H1 (cell line): Measurements from ENCODE around the gene CSRP3. TPM values are rescaled to one million over a fixed set of nuclear protein-coding genes. Genes with fewer than 3 reads are reported as not detected.

ENCODE experiments used
- CTCF ChIA-PET: fragments of 300-600 bp; sonication (Branson Sonifier 250); formaldehyde crosslinking; loops from one replicate; lab custom pipeline; 2021; ENCODE audit not compliant: partially characterized antibody; lab: Charles Lee
- POLR2A ChIA-PET: fragments of 300-600 bp; sonication (Branson Sonifier 250); formaldehyde crosslinking; loops from one replicate; lab custom pipeline; 2021; ENCODE audit warnings: inconsistent platforms; ENCODE audit not compliant: partially characterized antibody; lab: Charles Lee
- DNase-seq, 2 experiments: peaks; one replicate each; pipeline versions ENCODE4 v3.0.0 to v3.0.0-alpha.2; 2010 to 2022; ENCODE audit warnings: low spot score in 2 of 2, low read depth in 1 of 2, mixed read lengths in 1 of 2
- FAIRE-seq: peaks from 2 replicates; lab custom pipeline; 2011; peaks lifted over from hg19 to GRCh38; lab: Jason Lieb, UNC
- H2AFZ ChIP-seq: 2 replicates; pipeline ENCODE4 v1.8.1; 2012; ENCODE audit warnings: low read length, inconsistent platforms
- H2AK5ac ChIP-seq: 2 replicates; pipeline ENCODE4 v1.6.1; 2013; ENCODE audit warnings: low read depth, low read length
- H2BK120ac ChIP-seq: replicated peaks from 2 replicates; pipeline ENCODE3; 2013; ENCODE audit warnings: low read depth, low read length, inconsistent platforms
- H2BK12ac ChIP-seq: 2 replicates; pipeline ENCODE4 v1.6.1; 2013; ENCODE audit warnings: low read depth, low read length
- H2BK15ac ChIP-seq: 2 replicates; pipeline ENCODE4 v1.6.1; 2013; ENCODE audit warnings: low read length
- H2BK20ac ChIP-seq: 2 replicates; pipeline ENCODE4 v1.6.1; 2013; ENCODE audit warnings: low read length
- H2BK5ac ChIP-seq: 2 replicates; pipeline ENCODE4 v1.6.1; 2013; ENCODE audit warnings: low read depth, low read length
- H3K14ac ChIP-seq: 2 replicates; pipeline ENCODE4 v1.6.1; 2013; ENCODE audit warnings: inconsistent platforms; ENCODE audit not compliant: insufficient read length
- H3K18ac ChIP-seq: 2 replicates; pipeline ENCODE4 v1.6.1; 2013; ENCODE audit warnings: low read length; ENCODE audit errors: extremely low read depth
- H3K23ac ChIP-seq: 2 replicates; pipeline ENCODE4 v1.6.1; 2013; ENCODE audit warnings: inconsistent platforms; ENCODE audit not compliant: insufficient read length
- H3K23me2 ChIP-seq: 2 replicates; pipeline ENCODE4 v1.6.1; 2013; ENCODE audit warnings: low read depth, low read length
- H3K27ac ChIP-seq: 2 replicates; pipeline ENCODE4 v1.6.1; 2011; ENCODE audit warnings: low read depth, low read length, inconsistent platforms
- H3K27me3 ChIP-seq, 4 experiments: replicated peaks in 1 of 4; 1 replicate in 1 of 4; 2 replicates in 3 of 4; pipeline versions ENCODE4 v1.6.1 to v1.8.1; 2011 to 2013; ENCODE audit warnings: low read length in 3 of 4, mild to moderate bottlenecking in 3 of 4, inconsistent platforms in 2 of 4, mixed read lengths in 2 of 4, moderate library complexity in 1 of 4; ENCODE audit not compliant: control insufficient read depth in 3 of 4, insufficient read depth in 3 of 4; ENCODE audit errors: extremely low read depth in 1 of 4
- H3K36me3 ChIP-seq, 4 experiments: 2 replicates each; pipeline versions ENCODE4 v1.6.1 to v1.8.1; 2011 to 2013; ENCODE audit warnings: mild to moderate bottlenecking in 4 of 4, low read length in 3 of 4, moderate library complexity in 2 of 4, control low read depth in 1 of 4, inconsistent platforms in 1 of 4; ENCODE audit not compliant: insufficient read depth in 4 of 4, control insufficient read depth in 2 of 4
- H3K4ac ChIP-seq: replicated peaks from 2 replicates; pipeline ENCODE3; 2013; ENCODE audit warnings: low read length, low read depth, mixed read lengths, inconsistent platforms; ENCODE audit not compliant: insufficient read length
- H3K4me1 ChIP-seq, 4 experiments: replicated peaks in 1 of 4; 1 replicate in 1 of 4; 2 replicates in 3 of 4; pipeline versions ENCODE4 v1.6.1 to v1.8.1; 2011 to 2013; ENCODE audit warnings: low read length in 3 of 4, inconsistent platforms in 2 of 4, mixed read lengths in 1 of 4; ENCODE audit not compliant: insufficient read depth in 4 of 4, control insufficient read depth in 3 of 4
- H3K4me2 ChIP-seq, 2 experiments: 2 replicates each; pipeline versions ENCODE4 v1.6.1 to v1.8.1; 2011 to 2013; ENCODE audit warnings: low read depth in 2 of 2, low read length in 2 of 2, control low read depth in 1 of 2, inconsistent platforms in 1 of 2, mild to moderate bottlenecking in 1 of 2; ENCODE audit not compliant: insufficient read depth in 1 of 2
- H3K4me3 ChIP-seq, 4 experiments: fragments of 200-600, 300-600 bp in 1 of 4; sonication (generic), shearing (Covaris generic), sonication (Bioruptor Twin) in 1 of 4; 2 replicates each; pipeline versions ENCODE4 v1.5.1 to v1.8.1; 2011 to 2016; ENCODE audit warnings: low read length in 4 of 4, low read depth in 3 of 4, control low read depth in 2 of 4, inconsistent platforms in 2 of 4, mild to moderate bottlenecking in 2 of 4, mixed read lengths in 1 of 4, moderate library complexity in 1 of 4; ENCODE audit not compliant: insufficient read depth in 2 of 4; ENCODE audit errors: extremely low read depth in 1 of 4
- H3K56ac ChIP-seq: replicated peaks from 2 replicates; pipeline ENCODE3; 2013; ENCODE audit warnings: low read depth, mild to moderate bottlenecking, mixed read lengths, low read length, inconsistent platforms; ENCODE audit not compliant: insufficient read length
- H3K79me1 ChIP-seq: 2 replicates; pipeline ENCODE4 v1.6.1; 2013; ENCODE audit warnings: low read depth, low read length, control low read depth
- H3K79me2 ChIP-seq, 2 experiments: 2 replicates each; pipeline versions ENCODE4 v1.6.1 to v1.8.1; 2012 to 2013; ENCODE audit warnings: low read length in 2 of 2, mild to moderate bottlenecking in 2 of 2, inconsistent platforms in 1 of 2; ENCODE audit not compliant: insufficient read depth in 2 of 2, control insufficient read depth in 1 of 2
- H3K9ac ChIP-seq, 4 experiments: replicated peaks in 1 of 4; 1 replicate in 1 of 4; 2 replicates in 3 of 4; pipeline versions ENCODE4 v1.6.1 to v1.8.1; 2011 to 2013; ENCODE audit warnings: low read depth in 3 of 4, low read length in 3 of 4, control low read depth in 2 of 4, mild to moderate bottlenecking in 2 of 4, moderate library complexity in 2 of 4, inconsistent platforms in 1 of 4; ENCODE audit errors: extremely low read depth in 1 of 4
- H3K9me3 ChIP-seq, 2 experiments: 2 replicates each; pipeline versions ENCODE4 v1.6.1 to v1.8.1; 2012 to 2013; ENCODE audit warnings: mild to moderate bottlenecking in 2 of 2, moderate library complexity in 2 of 2, control low read depth in 1 of 2, inconsistent platforms in 1 of 2, low read depth in 1 of 2, low read length in 1 of 2, mixed read lengths in 1 of 2; ENCODE audit not compliant: insufficient read depth in 2 of 2
- H4K20me1 ChIP-seq, 2 experiments: replicated peaks in 1 of 2; 2 replicates each; pipeline versions ENCODE3 to v1.8.1; 2011 to 2013; ENCODE audit warnings: inconsistent platforms in 2 of 2, low read length in 2 of 2, mild to moderate bottlenecking in 1 of 2; ENCODE audit not compliant: insufficient read depth in 2 of 2, control insufficient read depth in 1 of 2
- H4K5ac ChIP-seq: 2 replicates; pipeline ENCODE4 v1.6.1; 2013; ENCODE audit warnings: low read length, low read depth, mixed read lengths, inconsistent platforms; ENCODE audit not compliant: insufficient read length
- H4K8ac ChIP-seq: 2 replicates; pipeline ENCODE4 v1.8.0; 2013; ENCODE audit warnings: mild to moderate bottlenecking, moderate library complexity, low read length, inconsistent platforms; ENCODE audit not compliant: insufficient read depth; ENCODE audit errors: extremely low read depth
- H4K91ac ChIP-seq: replicated peaks from 2 replicates; pipeline ENCODE3; 2013; ENCODE audit warnings: low read length, mixed read lengths, inconsistent platforms; ENCODE audit not compliant: insufficient read length
- BCL11A ChIP-seq, 2 experiments: IDR thresholded peaks; one replicate each; pipeline ENCODE4 v1.6.1; 2011; ENCODE audit warnings: low read depth in 2 of 2, low read length in 2 of 2, mild to moderate bottlenecking in 2 of 2
- BRCA1 ChIP-seq: IDR thresholded peaks from 2 replicates; pipeline ENCODE4 v1.6.1; 2012; ENCODE audit warnings: low read depth, low read length, improper control_type of control experiment
- CHD1 ChIP-seq: IDR thresholded peaks from 2 replicates; pipeline ENCODE4 v1.6.1; 2012; ENCODE audit warnings: low read depth, low read length, improper control_type of control experiment
- CTCF ChIP-seq, 3 experiments: IDR thresholded peaks; 1 replicate in 2 of 3; 2 replicates in 1 of 3; pipeline versions ENCODE4 v1.5.1 to v1.6.1; 2011; ENCODE audit warnings: low read length in 3 of 3, mild to moderate bottlenecking in 3 of 3, inconsistent platforms in 2 of 3, low read depth in 1 of 3, moderate library complexity in 1 of 3; ENCODE audit not compliant: insufficient read depth in 1 of 3; ENCODE audit errors: control extremely low read depth in 1 of 3
- E2F6 ChIP-seq: IDR thresholded peaks from 2 replicates; pipeline ENCODE4 v1.6.1; 2012; ENCODE audit warnings: inconsistent platforms
- EZH2 ChIP-seq: fragments of 200-600 bp; sonication (generic); IDR thresholded peaks from 2 replicates; pipeline ENCODE4 v1.7.1; 2012; ENCODE audit warnings: low read depth, mild to moderate bottlenecking, moderate library complexity, low read length, inconsistent platforms; ENCODE audit not compliant: severe bottlenecking
- GABPA ChIP-seq: IDR thresholded peaks from 2 replicates; pipeline ENCODE4 v1.6.1; 2011; ENCODE audit warnings: mild to moderate bottlenecking, low read length, moderate library complexity, borderline replicate concordance; ENCODE audit not compliant: insufficient read depth
- HDAC2 ChIP-seq, 2 experiments: fragments of 300-600 bp in 1 of 2; sonication (generic) in 1 of 2; IDR thresholded peaks; 2 replicates each; pipeline ENCODE4 v1.6.1; 2011 to 2012; ENCODE audit warnings: low read depth in 2 of 2, low read length in 2 of 2, mild to moderate bottlenecking in 2 of 2, moderate library complexity in 2 of 2, borderline replicate concordance in 1 of 2, inconsistent platforms in 1 of 2
- JUND ChIP-seq: IDR thresholded peaks from 2 replicates; pipeline ENCODE4 v1.6.1; 2011; ENCODE audit warnings: mild to moderate bottlenecking, improper control_type of control experiment, low read length
- POU5F1 ChIP-seq: IDR thresholded peaks from 2 replicates; pipeline ENCODE4 v1.6.1; 2011; ENCODE audit warnings: low read depth, mild to moderate bottlenecking, low read length, moderate library complexity
- YY1 ChIP-seq: IDR thresholded peaks from 2 replicates; pipeline ENCODE4 v1.6.1; 2011; ENCODE audit warnings: low read depth, mild to moderate bottlenecking, low read length
- WGBS, 2 experiments: shearing (Covaris generic) in 1 of 2; methylation state at CpG; one replicate each; pipeline versions ENCODE4 v1.1.6 to v1.1.7; 2013 to 2015; ENCODE audit warnings: low lambda C conversion rate in 2 of 2, mixed read lengths in 2 of 2, inconsistent platforms in 1 of 2, low coverage in 1 of 2, missing lambda C conversion rate in 1 of 2; ENCODE audit not compliant: insufficient replicate concordance in 2 of 2, insufficient coverage in 1 of 2, insufficient read length in 1 of 2; ENCODE audit errors: extremely low coverage in 1 of 2, missing lambda C conversion rate in 1 of 2; 5-methylcytosine and 5-hydroxymethylcytosine counted together
- polyA plus RNA-seq, 7 experiments: library from polyadenylated mRNA; depleted of rRNA in 3 of 7; stranded (reverse) in 5 of 7; unstranded in 2 of 7; fragments of >200 nt in 5 of 7; fragments of 200-250 nt in 2 of 7; gene quantifications; 1 replicate in 5 of 7; 2 replicates in 1 of 7; 4 replicates in 1 of 7; pipeline versions ENCODE4 v1.2.1 to v1.2.3, GENCODE V29; 2011 to 2013; ENCODE audit warnings: missing spikeins in 2 of 7, mixed read lengths in 2 of 7
- total RNA-seq: library from RNA; stranded (reverse); fragmentation: NEBNext Ultra II Directional; extraction: Animal tissue kit (Norgen Biotek cat#: 25700); gene quantifications from 2 replicates; pipeline ENCODE4 v1.2.1, GENCODE V29; 2021

Gene CSRP3
- total and polyA plus RNA-seq, 2 of the 8 experiments (the other 6 are each of a cell fraction or from before 2014, with no cell fraction given): not detected

- peaks cover 0 to 5% (median 3%) of the 10 kb centered on the region in 4 experiments; a peak in 3 of 7 replicates for H3K4me1 ChIP-seq
- no peak overlapping the region for H2AFZ ChIP-seq
- no peak overlapping the region for H3K4me2 ChIP-seq
- H4K91ac ChIP-seq: no peak overlapping the region
- POLR2A ChIA-PET: no interaction called here
- no peak overlapping the region for H2BK5ac ChIP-seq
- no peak overlapping the region for H3K9ac ChIP-seq
- H4K8ac ChIP-seq: no peak overlapping the region
- H4K20me1 ChIP-seq: peaks cover 0 to 2% of the 10 kb centered on the region in 2 experiments
- H3K14ac ChIP-seq: no peak overlapping the region
- no peak overlapping the region for H4K5ac ChIP-seq
- H3K23ac ChIP-seq: no peak overlapping the region
- no peak overlapping the region for H2BK15ac ChIP-seq
- CTCF ChIA-PET: no interaction called here
- H3K36me3 ChIP-seq: peaks cover 0 to 19% (median 15%) of the 10 kb centered on the region in 4 experiments; a peak in 6 of 8 replicates
- H2BK12ac ChIP-seq: no peak overlapping the region
- DNase-seq (no peak), FAIRE-seq (no peak)
- H3K56ac ChIP-seq: no peak overlapping the region
- no peak overlapping the region for H3K4me3 ChIP-seq
- H3K27ac ChIP-seq: no peak overlapping the region
- WGBS, 2 experiments: 91% methylated on average over 5 of the region's 5 CpGs; no CpG with 5 or more reads in 1 of the 2 experiments
- H2AK5ac ChIP-seq: no peak overlapping the region
- peaks cover 2 to 10% (median 7%) of the 10 kb centered on the region in 4 experiments; a peak in 6 of 7 replicates for H3K27me3 ChIP-seq
- H2BK20ac ChIP-seq: no peak overlapping the region
- no peaks in the 10 kb centered on the region for H3K9me3 ChIP-seq
- H3K79me2 ChIP-seq: no peaks in the 10 kb centered on the region
- no peak overlapping the region for H3K18ac ChIP-seq
- no peak overlapping the region for H2BK120ac ChIP-seq
- H3K4ac ChIP-seq: no peak overlapping the region
- peaks cover 13% of the 10 kb centered on the region for H3K23me2 ChIP-seq
- H3K79me1 ChIP-seq: no peaks in the 10 kb centered on the region
- no peak for TF ChIP-seq BRCA1
- TF ChIP-seq HDAC2 (IDR thresholded peaks at IDR 0.05; ENCODE audit: borderline replicate concordance in 1 of 2, low read depth in 2 of 2, low read length in 2 of 2): no peak
- no peak for TF ChIP-seq POU5F1
- no peak for TF ChIP-seq JUND
- TF ChIP-seq EZH2: no peak
- no peak for TF ChIP-seq GABPA
- TF ChIP-seq BCL11A (IDR thresholded peaks at IDR 0.05; ENCODE audit: low read depth in 2 of 2, low read length in 2 of 2): no peak
- no peak for TF ChIP-seq CTCF (IDR thresholded peaks at IDR 0.05; ENCODE audit: control extremely low read depth in 1 of 3, insufficient read depth in 1 of 3, low read depth in 1 of 3, low read length in 3 of 3)
- TF ChIP-seq YY1: no peak
- no peak for TF ChIP-seq E2F6
- no peak for TF ChIP-seq CHD1
Observed at GRCh38 chr11:19237813-19238212, 36.0 kb upstream of the CSRP3 start.
